Esophagus muscularis mucosa (tissue), 4 donors: ENCODE data around the gene IKZF3. TPM values are rescaled to one million over a fixed set of nuclear protein-coding genes. Genes with fewer than 3 reads are reported as not detected.

Experiments
- DNase-seq: peaks from one replicate; pipeline ENCODE4 v3.0.0-alpha.2; 2017; ENCODE audit errors: extremely low spot score
- H3K27ac ChIP-seq, 4 donors: fragments of 200-600 bp; sonication (generic); replicated peaks in 1 of 4; 1 replicate in 3 of 4; 2 replicates in 1 of 4; pipeline ENCODE4 v1.5.1; 2016 to 2019; ENCODE audit warnings: mild to moderate bottlenecking in 1 of 4
- H3K27me3 ChIP-seq, 4 donors: fragments of 200-600 bp; sonication (generic); one replicate each; pipeline versions ENCODE4 v1.5.1 to v1.6.0; 2016 to 2019
- H3K36me3 ChIP-seq, 4 donors: fragments of 200-600 bp; sonication (generic); one replicate each; pipeline ENCODE4 v1.5.1; 2016 to 2019
- H3K4me1 ChIP-seq, 4 donors: fragments of 200-600 bp; sonication (generic); one replicate each; pipeline ENCODE4 v1.5.1; 2016 to 2019
- H3K4me3 ChIP-seq, 4 donors: fragments of 200-600 bp; sonication (generic); 1 replicate in 2 of 4; 2 replicates in 2 of 4; pipeline ENCODE4 v1.5.1; 2016 to 2019; ENCODE audit warnings: mild to moderate bottlenecking in 4 of 4, moderate library complexity in 1 of 4
- H3K9me3 ChIP-seq, 4 donors: fragments of 200-600 bp; sonication (generic); 1 replicate in 3 of 4; 2 replicates in 1 of 4; pipeline ENCODE4 v1.5.1; 2016 to 2019
- EP300 ChIP-seq: sonication (generic); formaldehyde crosslinking; IDR thresholded peaks from one replicate; pipeline ENCODE4 v1.6.1; 2017; ENCODE audit warnings: antibody characterized with exemption
- POLR2A ChIP-seq: fragments of 450-650 bp; IDR thresholded peaks from one replicate; pipeline ENCODE4 v1.6.1; 2017; ENCODE audit warnings: antibody characterized with exemption, moderate library complexity, mild to moderate bottlenecking, low read depth
- POLR2AphosphoS5 ChIP-seq, 2 donors: sonication (generic); formaldehyde crosslinking; IDR thresholded peaks; one replicate each; pipeline ENCODE4 v1.6.1; 2017; ENCODE audit warnings: antibody characterized with exemption in 2 of 2
- WGBS: methylation state at CpG from one replicate; pipeline ENCODE4 v1.1.5; 2018; 5-methylcytosine and 5-hydroxymethylcytosine counted together
- intact Hi-C: fragments of 100-400 bp; cut with DNase I; formaldehyde crosslinking; loops from one replicate; pipeline ENCODE4 v1.15.1; 2023
- total RNA-seq, 4 donors: library from RNA; depleted of rRNA; stranded (reverse); fragments of >200 nt; gene quantifications; one replicate each; pipeline versions ENCODE4 v1.1.0 to v1.2.1, GENCODE V29; 2016
- TF ChIP-seq, protein P1 (sequence below), 3 experiments: fragments of 200-600 bp in 2 of 3; fragments of 450-650 bp in 1 of 3; sonication (generic) in 2 of 3; IDR thresholded peaks; one replicate each; pipeline ENCODE4 v1.5.1; 2017 to 2019; ENCODE audit warnings: antibody characterized with exemption in 3 of 3, mild to moderate bottlenecking in 2 of 3, moderate library complexity in 1 of 3

Gene IKZF3
- total RNA-seq, 4 donors from 2014 or later = 0.83 to 3.8 (median 1.3) TPM

GRCh38 chr17:39761861-39762496, 102.1 kb downstream of the IKZF3 start:
- H3K36me3 ChIP-seq = no peaks in the 10 kb centered on the region
- WGBS = 97% methylated on average over 9 of the region's 10 CpGs
- H3K9me3 ChIP-seq = no peaks in the 10 kb centered on the region
- H3K27me3 ChIP-seq = peaks cover 0 to 48% (median 4%) of the 10 kb centered on the region in 4 donors
- H3K27ac ChIP-seq = no peak overlapping the region
- TF ChIP-seq POLR2A = no peak
- TF ChIP-seq POLR2AphosphoS5 (IDR thresholded peaks at IDR 0.05) = no peak
- TF ChIP-seq EP300 = no peak
- TF ChIP-seq, protein P1, sequence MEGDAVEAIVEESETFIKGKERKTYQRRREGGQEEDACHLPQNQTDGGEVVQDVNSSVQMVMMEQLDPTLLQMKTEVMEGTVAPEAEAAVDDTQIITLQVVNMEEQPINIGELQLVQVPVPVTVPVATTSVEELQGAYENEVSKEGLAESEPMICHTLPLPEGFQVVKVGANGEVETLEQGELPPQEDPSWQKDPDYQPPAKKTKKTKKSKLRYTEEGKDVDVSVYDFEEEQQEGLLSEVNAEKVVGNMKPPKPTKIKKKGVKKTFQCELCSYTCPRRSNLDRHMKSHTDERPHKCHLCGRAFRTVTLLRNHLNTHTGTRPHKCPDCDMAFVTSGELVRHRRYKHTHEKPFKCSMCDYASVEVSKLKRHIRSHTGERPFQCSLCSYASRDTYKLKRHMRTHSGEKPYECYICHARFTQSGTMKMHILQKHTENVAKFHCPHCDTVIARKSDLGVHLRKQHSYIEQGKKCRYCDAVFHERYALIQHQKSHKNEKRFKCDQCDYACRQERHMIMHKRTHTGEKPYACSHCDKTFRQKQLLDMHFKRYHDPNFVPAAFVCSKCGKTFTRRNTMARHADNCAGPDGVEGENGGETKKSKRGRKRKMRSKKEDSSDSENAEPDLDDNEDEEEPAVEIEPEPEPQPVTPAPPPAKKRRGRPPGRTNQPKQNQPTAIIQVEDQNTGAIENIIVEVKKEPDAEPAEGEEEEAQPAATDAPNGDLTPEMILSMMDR (IDR thresholded peaks at IDR 0.05) = no peak
- no peaks in the 10 kb centered on the region for H3K4me1 ChIP-seq
- no peak for DNase-seq
- H3K4me3 ChIP-seq = no peak overlapping the region
- intact Hi-C loops = no loop called here

GRCh38 chr17:39759204-39759603, 104.9 kb downstream of the IKZF3 start:
- 86% methylated on average over 5 of the region's 5 CpGs for WGBS
- Histone ChIP-seq H3K36me3 (no peaks in the 10 kb centered on the region), H3K4me3 (no peak overlapping the region), H3K27me3 (peaks cover 0 to 41% (median 4%) of the 10 kb centered on the region in 4 donors), H3K4me1 (peaks cover 6 to 13% (median 11%) of the 10 kb centered on the region in 4 donors), H3K27ac (no peak overlapping the region), H3K9me3 (no peaks in the 10 kb centered on the region)
- no peak for TF ChIP-seq EP300
- TF ChIP-seq, protein P1 (IDR thresholded peaks at IDR 0.05) = no peak
- no peak for TF ChIP-seq POLR2AphosphoS5 (IDR thresholded peaks at IDR 0.05)
- intact Hi-C loops = loop anchor here (10.0 kb wide), 1 partner anchor 196 kb away; no protein-coding TSS in a partner anchor
- DNase-seq = no peak

GRCh38 chr17:39757931-39758873, 105.9 kb downstream of the IKZF3 start:
- H3K4me1 ChIP-seq = peaks cover 11 to 22% (median 19%) of the 10 kb centered on the region in 4 donors
- intact Hi-C loops = loop anchor here (10.0 kb wide), 1 partner anchor 197 kb away; no protein-coding TSS in a partner anchor
- no peaks in the 10 kb centered on the region for H3K9me3 ChIP-seq
- TF ChIP-seq EP300 = no peak
- no peak for TF ChIP-seq POLR2AphosphoS5 (IDR thresholded peaks at IDR 0.05)
- TF ChIP-seq POLR2A = no peak
- TF ChIP-seq, protein P1 (IDR thresholded peaks at IDR 0.05) = no peak
- no peak overlapping the region for H3K27ac ChIP-seq
- no peaks in the 10 kb centered on the region for H3K36me3 ChIP-seq
- H3K4me3 ChIP-seq = no peak overlapping the region
- H3K27me3 ChIP-seq = peaks cover 0 to 34% (median 4%) of the 10 kb centered on the region in 4 donors
- no peak for DNase-seq
- 61% methylated on average over 12 of the region's 12 CpGs for WGBS

DNA sequence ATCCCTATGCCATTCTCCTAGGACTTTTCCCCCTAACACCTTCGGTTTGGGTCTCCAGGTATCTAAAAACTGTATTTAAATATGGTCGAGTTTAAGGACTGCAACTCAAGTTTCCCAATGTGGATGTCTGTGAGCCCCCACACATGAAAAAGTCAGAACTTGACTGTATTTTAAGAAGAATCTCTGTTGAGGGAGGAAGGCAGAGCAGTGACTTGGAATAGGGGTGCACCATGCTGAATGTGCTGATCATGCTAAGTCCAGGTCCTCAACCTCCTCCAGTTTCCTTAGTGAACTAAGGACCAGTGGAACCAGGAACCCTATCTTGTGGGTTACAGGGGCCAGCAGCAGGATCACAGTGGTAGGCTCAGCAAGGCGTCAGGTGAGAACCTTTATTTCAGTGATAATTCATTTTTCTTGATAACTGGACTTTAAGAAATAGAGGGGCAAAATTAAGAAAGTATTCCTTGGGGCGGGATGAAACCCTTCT, 106.9 kb downstream of the IKZF3 start:
- WGBS = 87% methylated on average over 4 of the region's 4 CpGs
- Histone ChIP-seq H3K4me3 (no peak overlapping the region), H3K27me3 (peaks cover 0 to 27% (median 4%) of the 10 kb centered on the region in 4 donors), H3K4me1 (peaks cover 14 to 25% (median 22%) of the 10 kb centered on the region in 4 donors), H3K36me3 (no peaks in the 10 kb centered on the region), H3K27ac (no peak overlapping the region), H3K9me3 (no peaks in the 10 kb centered on the region)
- intact Hi-C loops = loop anchor here (10.0 kb wide), 1 partner anchor 198 kb away; no protein-coding TSS in a partner anchor
- DNase-seq = no peak
- TF ChIP-seq POLR2AphosphoS5 (IDR thresholded peaks at IDR 0.05) (no peak), EP300 (no peak), POLR2A (no peak)
- TF ChIP-seq, protein P1 (IDR thresholded peaks at IDR 0.05) = no peak
